Thoracic aorta (tissue), 2 donors: Measurements from ENCODE around the gene CCL7. TPM values are rescaled to one million over a fixed set of nuclear protein-coding genes. Genes with fewer than 3 reads are reported as not detected.

ENCODE experiments used
- ATAC-seq: fragments of 150-250 bp; one replicate; pipeline ENCODE4 v1.8.0; 2017; ENCODE audit warnings: low read depth; ENCODE audit not compliant: insufficient number of reproducible peaks, low FRiP score
- DNase-seq: peaks from one replicate; pipeline ENCODE4 v3.0.0-alpha.2; 2020; ENCODE audit warnings: low spot score
- H3K27ac ChIP-seq, 2 donors: fragments of 200-600 bp; sonication (generic); 1 replicate in 1 of 2; 2 replicates in 1 of 2; pipeline ENCODE4 v1.5.1; 2016; ENCODE audit warnings: mild to moderate bottlenecking in 2 of 2, moderate library complexity in 2 of 2
- H3K27me3 ChIP-seq: fragments of 200-600 bp; sonication (generic); replicated peaks from 2 replicates; pipeline ENCODE4 v1.6.0; 2016; ENCODE audit warnings: mild to moderate bottlenecking; ENCODE audit not compliant: insufficient read depth
- H3K36me3 ChIP-seq: fragments of 200-600 bp; sonication (generic); one replicate; pipeline ENCODE4 v1.5.1; 2016
- H3K4me1 ChIP-seq, 2 donors: fragments of 200-600 bp; sonication (generic); 1 replicate in 1 of 2; 2 replicates in 1 of 2; pipeline versions ENCODE4 v1.5.1 to v1.6.0; 2016; ENCODE audit warnings: low read depth in 2 of 2, mild to moderate bottlenecking in 1 of 2; ENCODE audit not compliant: control insufficient read depth in 1 of 2
- H3K4me3 ChIP-seq: fragments of 200-600 bp; sonication (generic); 2 replicates; pipeline ENCODE4 v1.5.1; 2016; ENCODE audit warnings: mild to moderate bottlenecking
- H3K9me3 ChIP-seq: fragments of 200-600 bp; sonication (generic); 2 replicates; pipeline ENCODE4 v1.5.1; 2016
- CTCF ChIP-seq: fragments of 200-600 bp; sonication (generic); IDR thresholded peaks from one replicate; pipeline ENCODE4 v1.5.1; 2019; ENCODE audit warnings: antibody characterized with exemption
- total RNA-seq, 2 donors: library from RNA; depleted of rRNA; stranded (reverse); fragments of >200 nt; gene quantifications; one replicate each; pipeline versions ENCODE4 v1.1.0 to v1.2.3, GENCODE V29; 2016

Gene CCL7
- total RNA-seq, 2 donors from 2014 or later = 1.3 TPM; not detected in 1

- peak overlapping the region; percentile 72 for H3K4me3 ChIP-seq
- peak overlapping the region; percentile 75 to 84 for H3K27ac ChIP-seq
Measured at GRCh38 chr17:34255841-34256240, 14.2 kb upstream of the CCL7 start.

GRCh38 chr17:34257299-34257985 is 12.6 kb upstream of the CCL7 start:
- Histone ChIP-seq H3K9me3 (no peaks in the 10 kb centered on the region), H3K27ac (no peak overlapping the region), H3K4me1 (peaks cover 26 to 55% of the 10 kb centered on the region in 2 donors), H3K27me3 (no peaks in the 10 kb centered on the region), H3K36me3 (no peaks in the 10 kb centered on the region), H3K4me3 (no peak overlapping the region)
- TF ChIP-seq CTCF = no peak
- DNase-seq = no peak
- ATAC-seq = no peak

More at GRCh38 chr17:34255841-34256240, 14.2 kb upstream of the CCL7 start:
- H3K27me3 ChIP-seq = no peaks in the 10 kb centered on the region
- no peaks in the 10 kb centered on the region for H3K36me3 ChIP-seq
- no peak for ATAC-seq
- no peaks in the 10 kb centered on the region for H3K9me3 ChIP-seq
- no peak for DNase-seq
- peaks cover 42 to 71% of the 10 kb centered on the region in 2 donors for H3K4me1 ChIP-seq
- TF ChIP-seq CTCF = no peak

- H3K36me3 ChIP-seq = no peaks in the 10 kb centered on the region
- DNase-seq (no peak), ATAC-seq (no peak)
- TF ChIP-seq CTCF = no peak
- peaks cover 21 to 50% of the 10 kb centered on the region in 2 donors for H3K4me1 ChIP-seq
- no peak overlapping the region for H3K4me3 ChIP-seq
- no peaks in the 10 kb centered on the region for H3K9me3 ChIP-seq
- peak overlapping the region in 1 of 2 donors; percentile 24 for H3K27ac ChIP-seq
- no peaks in the 10 kb centered on the region for H3K27me3 ChIP-seq
Measured at GRCh38 chr17:34257986-34258326, 12.1 kb upstream of the CCL7 start.

GRCh38 chr17:34259146-34259545 is 10.9 kb upstream of the CCL7 start:
- no peaks in the 10 kb centered on the region for H3K36me3 ChIP-seq
- H3K9me3 ChIP-seq = no peaks in the 10 kb centered on the region
- TF ChIP-seq CTCF = no peak
- ATAC-seq = peak; percentile 48
- H3K4me1 ChIP-seq = peaks cover 12 to 39% of the 10 kb centered on the region in 2 donors
- H3K4me3 ChIP-seq = no peak overlapping the region
- DNase-seq = no peak
- H3K27me3 ChIP-seq = no peaks in the 10 kb centered on the region
- peak overlapping the region in 1 of 2 donors; percentile 24 for H3K27ac ChIP-seq

GRCh38 chr17:34260861-34261260 is 9.2 kb upstream of the CCL7 start:
- Histone ChIP-seq H3K27ac (no peak overlapping the region), H3K27me3 (no peaks in the 10 kb centered on the region), H3K36me3 (no peaks in the 10 kb centered on the region), H3K4me1 (peaks cover 3 to 22% of the 10 kb centered on the region in 2 donors), H3K4me3 (no peak overlapping the region), H3K9me3 (no peaks in the 10 kb centered on the region)
- no peak for TF ChIP-seq CTCF
- DNase-seq (no peak), ATAC-seq (no peak)
